GM20000 (cell line): ENCODE measurements around the gene GPR108.
A peak's percentile ranks its signal among the peaks of the same experiment; 100 is the strongest.

Source experiments
- DNase-seq: peaks from one replicate; pipeline ENCODE4 v3.0.0; 2012; ENCODE audit warnings: low spot score
- CTCF ChIP-seq: IDR thresholded peaks from 2 replicates; pipeline ENCODE4 v1.5.1; 2012; ENCODE audit warnings: mild to moderate bottlenecking, control low read depth; ENCODE audit errors: extremely low read depth, missing control alignments

Gene GPR108

GRCh38 chr19:6738787-6739389, 1.5 kb upstream of the GPR108 start:
- no peak for TF ChIP-seq CTCF
- DNase-seq: no peak

GRCh38 chr19:6737873-6738786, 750 bp upstream of the GPR108 start:
- peak; percentile 79 for DNase-seq
- TF ChIP-seq CTCF: peak; percentile 52

GRCh38 chr19:6736917-6737283, 480 bp downstream of the GPR108 start:
- no peak for DNase-seq
- no peak for TF ChIP-seq CTCF

- peak; percentile 70 for TF ChIP-seq CTCF
- peak; percentile 89 for DNase-seq
Observed at GRCh38 chr19:6736169-6736916, 1.0 kb downstream of the GPR108 start.

GRCh38 chr19:6735181-6735911, 2.0 kb downstream of the GPR108 start:
- DNase-seq: no peak
- no peak for TF ChIP-seq CTCF

GRCh38 chr19:6734096-6734696, 3.2 kb downstream of the GPR108 start:
- no peak for DNase-seq
- no peak for TF ChIP-seq CTCF
